Memory B cell (primary cell): ENCODE results near the gene BDH2.

ENCODE experiments used
- ATAC-seq: fragments of 150-1000 bp; cut with Tn5 transposase; 2 replicates; pipeline ENCODE4 v1.10.0; 2021; ENCODE audit warnings: low read depth, mild to moderate bottlenecking, moderate library complexity
- DNase-seq, 2 donors: peaks; one replicate each; pipeline ENCODE4 v3.0.0; 2022; ENCODE audit warnings: low spot score in 2 of 2
- H3K27ac Mint-ChIP-seq: one replicate; pipeline ENCODE4 v1.8.0; 2022; ENCODE audit warnings: mild to moderate bottlenecking, moderate library complexity, mixed read lengths
- H3K27me3 Mint-ChIP-seq: one replicate; pipeline ENCODE4 v1.8.0; 2022; ENCODE audit warnings: mixed read lengths
- H3K36me3 Mint-ChIP-seq: one replicate; pipeline ENCODE4 v1.8.0; 2022; ENCODE audit warnings: mild to moderate bottlenecking, mixed read lengths
- H3K4me1 Mint-ChIP-seq: one replicate; pipeline ENCODE4 v1.8.0; 2022; ENCODE audit warnings: mixed read lengths
- H3K4me3 Mint-ChIP-seq: one replicate; pipeline ENCODE4 v1.8.0; 2022; ENCODE audit warnings: mild to moderate bottlenecking, moderate library complexity, mixed read lengths
- H3K9me3 Mint-ChIP-seq: one replicate; pipeline ENCODE4 v1.8.0; 2022; ENCODE audit warnings: mixed read lengths

Gene BDH2

GRCh38 chr4:103029300-103029699 is 70.3 kb downstream of the BDH2 start:
- no peaks in the 10 kb centered on the region for H3K27me3 Mint-ChIP-seq
- H3K4me1 Mint-ChIP-seq, result no peaks in the 10 kb centered on the region

More at GRCh38 chr4:103029300-103029699, 70.3 kb downstream of the BDH2 start:
- DNase-seq (no peak), ATAC-seq (no peak)
- Mint-ChIP-seq H3K9me3 (no peaks in the 10 kb centered on the region), H3K4me3 (no peak overlapping the region), H3K36me3 (peaks cover 9% of the 10 kb centered on the region), H3K27ac (no peak overlapping the region)
